ENCODE measurements around the gene CDH4.

- TF ChIP-seq NFIC (IDR thresholded peaks at IDR 0.05), result no peak
- TF ChIP-seq ZBTB7A (IDR thresholded peaks at IDR 0.05; ENCODE audit: low read depth), result no peak
- no peak for TF ChIP-seq TCF12 (IDR thresholded peaks at IDR 0.05; ENCODE audit: low read depth)
- TF ChIP-seq EP300 (IDR thresholded peaks at IDR 0.05; ENCODE audit: borderline replicate concordance), result no peak
- no peak for TF ChIP-seq YY1 (IDR thresholded peaks at IDR 0.05; ENCODE audit: low read depth)
- TF ChIP-seq REST (IDR thresholded peaks at IDR 0.05; ENCODE audit: low read depth), result no peak
- no peak for TF ChIP-seq TEAD4 (IDR thresholded peaks at IDR 0.05)
- TF ChIP-seq MAX (IDR thresholded peaks at IDR 0.05), result no peak
- TF ChIP-seq RAD21 (IDR thresholded peaks at IDR 0.05; ENCODE audit: low read depth), result no peak
These were observed 484.1 kb downstream of the CDH4 start for GRCh38 chr20:61736001-61736635.

All from Ishikawa (cell line).